GM12878 (cell line): ENCODE results near the gene LENG9.

Source experiments
- CTCF ChIP-seq, 3 experiments: IDR thresholded peaks in 2 of 3; conservative IDR thresholded peaks in 1 of 3; 2 replicates each; pipeline ENCODE4 v1.5.1; 2011; ENCODE audit warnings: low read depth in 3 of 3, low read length in 3 of 3, mild to moderate bottlenecking in 3 of 3, control low read depth in 2 of 3, moderate library complexity in 2 of 3, inconsistent platforms in 1 of 3, mixed read lengths in 1 of 3; ENCODE audit not compliant: control insufficient read depth in 2 of 3, insufficient read depth in 1 of 3; ENCODE audit errors: extremely low read depth in 1 of 3
- EZH2 ChIP-seq: IDR thresholded peaks from 2 replicates; pipeline ENCODE4 v1.6.1; 2012; ENCODE audit warnings: low read depth, mild to moderate bottlenecking, control low read depth, inconsistent platforms, low read length, borderline replicate concordance; ENCODE audit not compliant: control insufficient read depth
- FOXM1 ChIP-seq: IDR thresholded peaks from 2 replicates; pipeline ENCODE4 v1.6.1; 2012; ENCODE audit warnings: low read depth, mild to moderate bottlenecking, inconsistent platforms, low read length, moderate library complexity
- IRF4 ChIP-seq: IDR thresholded peaks from 2 replicates; pipeline ENCODE4 v1.6.1; 2011; ENCODE audit warnings: low read depth, low read length
- JUNB ChIP-seq: IDR thresholded peaks from 2 replicates; pipeline ENCODE4 v1.6.1; 2016; ENCODE audit warnings: antibody characterized with exemption, mild to moderate bottlenecking
- MAX ChIP-seq: IDR thresholded peaks from 2 replicates; pipeline ENCODE4 v1.6.1; 2012; ENCODE audit warnings: low read depth, low read length, improper control_type of control experiment
- MXI1 ChIP-seq: fragments of 150-350 bp; IDR thresholded peaks from 2 replicates; pipeline ENCODE4 v1.6.1; 2011; ENCODE audit warnings: low read depth, mild to moderate bottlenecking, inconsistent platforms, low read length, improper control_type of control experiment
- POLR2AphosphoS5 ChIP-seq: IDR thresholded peaks from 2 replicates; pipeline ENCODE4 v1.6.1; 2011; ENCODE audit warnings: mild to moderate bottlenecking, low read length, inconsistent platforms

DNA sequence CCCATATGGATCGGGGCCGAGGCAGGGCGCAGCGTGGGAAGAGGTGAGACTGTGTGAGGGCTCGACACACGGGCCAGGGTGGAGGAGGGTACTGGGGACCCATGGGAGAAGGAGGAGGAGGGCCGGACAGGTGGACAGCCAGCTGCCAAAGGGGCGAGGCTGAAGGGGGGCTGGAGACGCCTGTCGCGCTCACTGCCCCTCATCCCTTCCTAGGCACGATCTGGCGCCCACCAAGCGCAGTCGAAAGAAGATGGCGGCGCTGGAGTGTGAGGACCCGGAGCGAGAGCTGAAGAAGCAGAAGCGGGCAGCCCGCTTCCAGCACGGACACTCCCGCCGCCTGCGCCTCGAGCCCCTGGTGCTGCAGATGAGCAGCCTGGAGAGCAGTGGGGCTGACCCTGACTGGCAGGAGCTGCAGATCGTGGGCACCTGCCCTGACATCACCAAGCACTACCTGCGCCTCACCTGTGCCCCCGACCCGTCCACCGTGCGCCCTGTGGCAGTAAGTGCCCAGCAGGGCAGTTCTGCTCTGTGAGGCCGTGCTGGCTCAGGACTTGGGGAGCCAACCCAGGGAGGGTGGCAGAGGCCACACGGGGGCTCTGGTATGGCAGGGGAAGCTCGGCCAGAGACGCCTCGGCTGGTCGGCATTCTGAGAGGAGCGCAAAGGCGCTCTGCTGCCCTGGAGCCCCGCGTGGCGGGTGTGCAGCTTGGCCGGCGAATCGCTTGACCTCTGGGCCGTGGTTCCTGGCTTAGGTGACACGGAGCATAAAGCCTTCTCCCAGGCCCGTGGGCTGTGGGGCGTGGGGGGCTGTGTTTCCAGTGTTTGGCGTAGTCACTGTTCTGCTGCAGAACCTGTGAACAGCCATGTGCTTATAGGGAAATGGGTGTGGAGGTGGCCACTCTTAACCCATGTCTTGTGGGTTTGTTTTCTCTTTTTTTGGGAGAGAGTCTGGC is 6.9 kb downstream of the LENG9 start:
- TF ChIP-seq MXI1 (no peak), POLR2AphosphoS5 (peak; percentile 26; the same call in 1 of the 2 replicates), IRF4 (no peak), CTCF (IDR thresholded peaks at IDR 0.05 in 2 of 3, conservative IDR thresholded peaks at IDR 0.05 in 1 of 3; ENCODE audit: control insufficient read depth in 2 of 3, extremely low read depth in 1 of 3, insufficient read depth in 1 of 3, low read depth in 3 of 3, low read length in 3 of 3) (no peak), EZH2 (no peak), FOXM1 (no peak), MAX (no peak), JUNB (no peak)
